Measurements from ENCODE around the gene NCKAP5. TPM values are rescaled to one million over a fixed set of nuclear protein-coding genes. Genes with fewer than 3 reads are reported as not detected.

The NCKAP5 gene
- total and polyA plus RNA-seq, 7 experiments from 2014 or later = 0.12 TPM; not detected in 6

GRCh38 chr2:132766573-132766972 is 801.7 kb downstream of the NCKAP5 start:
- no peaks in the 10 kb centered on the region for H3K4me1 Mint-ChIP-seq
- peaks cover 0 to 3% (median 0%) of the 10 kb centered on the region in 5 donors for H3K27me3 Mint-ChIP-seq
- peaks cover 1 to 19% (median 5%) of the 10 kb centered on the region in 11 donors for H3K9me3 Mint-ChIP-seq
- ChIA-PET CTCF (no interaction called here), POLR2A (no interaction called here)
- H3K4me3 ChIP-seq (ENCODE audit: low read length) = no peak overlapping the region
- no peaks in the 10 kb centered on the region for H3K4me1 ChIP-seq (ENCODE audit: control insufficient read depth in 2 of 2, insufficient read depth in 2 of 2, low read length in 2 of 2)
- no peak overlapping the region for H3K27ac Mint-ChIP-seq
- DNase-seq = no peak
- H3K27ac ChIP-seq (ENCODE audit: low read depth, low read length) = no peak overlapping the region
- intact Hi-C loops (cut with micrococcal nuclease) = no loop called here
- no peak for ATAC-seq
- no peaks in the 10 kb centered on the region for H3K27me3 ChIP-seq (ENCODE audit: control insufficient read depth in 2 of 2, insufficient read depth in 2 of 2, low read length in 2 of 2)
- H3K9me3 ChIP-seq (ENCODE audit: control insufficient read depth in 2 of 3, low read length in 3 of 3) = no peaks in the 10 kb centered on the region
- H3K36me3 ChIP-seq (ENCODE audit: control insufficient read depth in 2 of 3, insufficient read depth in 3 of 3, low read length in 3 of 3) = no peaks in the 10 kb centered on the region
- H3K36me3 Mint-ChIP-seq = no peaks in the 10 kb centered on the region
- no peak overlapping the region for H3K4me3 Mint-ChIP-seq

DNA sequence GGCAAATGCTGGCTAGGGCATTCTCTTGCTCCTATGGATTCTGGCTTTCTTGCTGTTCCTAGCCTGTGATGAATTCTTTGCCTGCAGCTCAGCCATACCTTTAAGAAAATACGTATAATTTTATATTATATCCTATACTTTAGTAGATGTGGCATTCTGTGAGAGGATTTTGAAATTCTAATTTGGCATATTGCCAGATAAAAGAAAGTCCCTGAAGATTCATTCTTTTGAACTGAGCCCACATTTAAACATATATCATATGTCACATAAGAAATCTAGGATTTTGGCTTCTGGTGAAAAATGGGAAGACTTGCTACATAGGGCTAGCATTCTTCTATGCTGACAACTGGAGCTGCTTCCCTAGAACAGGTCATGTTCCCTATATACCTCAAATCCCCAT is 806.8 kb downstream of the NCKAP5 start:
- DNase-seq = no peak
- Mint-ChIP-seq H3K4me3 (no peak overlapping the region), H3K4me1 (no peaks in the 10 kb centered on the region), H3K9me3 (peaks cover 0 to 14% (median 5%) of the 10 kb centered on the region in 11 donors), H3K27me3 (peaks cover 0 to 3% (median 0%) of the 10 kb centered on the region in 5 donors), H3K36me3 (no peaks in the 10 kb centered on the region), H3K27ac (no peak overlapping the region)
- no peaks in the 10 kb centered on the region for H3K36me3 ChIP-seq (ENCODE audit: control insufficient read depth in 2 of 3, insufficient read depth in 3 of 3, low read length in 3 of 3)
- ChIA-PET CTCF (no interaction called here), POLR2A (no interaction called here)
- H3K4me1 ChIP-seq (ENCODE audit: control insufficient read depth in 2 of 2, insufficient read depth in 2 of 2, low read length in 2 of 2) = no peaks in the 10 kb centered on the region
- H3K9me3 ChIP-seq (ENCODE audit: control insufficient read depth in 2 of 3, low read length in 3 of 3) = no peaks in the 10 kb centered on the region
- no peak overlapping the region for H3K27ac ChIP-seq (ENCODE audit: low read depth, low read length)
- H3K27me3 ChIP-seq (ENCODE audit: control insufficient read depth in 2 of 2, insufficient read depth in 2 of 2, low read length in 2 of 2) = no peaks in the 10 kb centered on the region
- no peak overlapping the region for H3K4me3 ChIP-seq (ENCODE audit: low read length)
- intact Hi-C loops (cut with micrococcal nuclease) = no loop called here
- ATAC-seq = no peak

DNA sequence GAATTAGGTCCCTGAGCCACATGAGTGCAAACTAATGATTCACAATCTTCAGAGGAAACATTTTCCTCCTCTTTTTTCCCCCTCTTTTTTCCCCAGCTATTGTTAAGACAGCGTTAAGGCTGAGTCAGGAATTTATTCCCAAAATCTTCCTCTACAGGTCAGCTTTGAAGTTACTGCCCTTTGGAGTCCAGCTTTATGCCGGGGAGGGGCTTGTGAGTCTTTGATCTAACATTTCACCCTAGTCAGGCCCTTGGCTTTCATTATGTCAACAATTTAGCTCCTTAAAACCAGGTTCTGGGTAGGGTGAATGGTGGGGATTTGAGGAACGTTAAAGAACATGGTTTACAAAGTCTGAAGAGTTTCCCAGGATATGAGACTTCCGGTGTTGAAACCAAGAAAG is 807.3 kb downstream of the NCKAP5 start:
- Histone ChIP-seq H3K4me3 (ENCODE audit: low read length) (no peak overlapping the region), H3K36me3 (ENCODE audit: control insufficient read depth in 2 of 3, insufficient read depth in 3 of 3, low read length in 3 of 3) (no peaks in the 10 kb centered on the region), H3K27me3 (ENCODE audit: control insufficient read depth in 2 of 2, insufficient read depth in 2 of 2, low read length in 2 of 2) (no peaks in the 10 kb centered on the region), H3K9me3 (ENCODE audit: control insufficient read depth in 2 of 3, low read length in 3 of 3) (no peaks in the 10 kb centered on the region), H3K4me1 (ENCODE audit: control insufficient read depth in 2 of 2, insufficient read depth in 2 of 2, low read length in 2 of 2) (no peaks in the 10 kb centered on the region), H3K27ac (ENCODE audit: low read depth, low read length) (no peak overlapping the region)
- ChIA-PET CTCF (no interaction called here), POLR2A (no interaction called here)
- Mint-ChIP-seq H3K9me3 (peaks cover 0 to 14% (median 5%) of the 10 kb centered on the region in 11 donors), H3K27ac (no peak overlapping the region), H3K4me1 (no peaks in the 10 kb centered on the region), H3K36me3 (no peaks in the 10 kb centered on the region), H3K4me3 (no peak overlapping the region), H3K27me3 (peaks cover 0 to 3% (median 0%) of the 10 kb centered on the region in 5 donors)
- no peak for DNase-seq
- intact Hi-C loops (cut with micrococcal nuclease) = no loop called here
- no peak for ATAC-seq

DNA sequence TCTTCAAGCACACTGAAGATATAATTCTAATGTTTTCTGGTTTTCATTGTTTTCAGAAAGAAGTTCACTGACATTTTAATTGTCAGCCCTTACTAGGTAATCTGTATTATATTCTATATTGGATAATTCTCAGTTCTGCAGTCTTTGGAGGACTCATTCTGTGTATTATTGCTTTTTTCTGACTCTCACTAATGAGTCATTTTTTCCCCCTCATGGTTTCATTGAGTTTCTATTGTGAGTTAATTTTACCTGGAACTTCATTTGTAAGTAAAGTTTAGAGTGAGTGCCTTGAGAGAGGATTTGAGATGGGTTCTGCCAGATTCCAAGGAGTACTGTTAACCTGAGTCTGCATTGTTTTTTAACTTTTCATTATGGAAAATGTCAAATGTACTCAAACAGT is 807.9 kb downstream of the NCKAP5 start:
- no peaks in the 10 kb centered on the region for H3K27me3 ChIP-seq (ENCODE audit: control insufficient read depth in 2 of 2, insufficient read depth in 2 of 2, low read length in 2 of 2)
- H3K36me3 ChIP-seq (ENCODE audit: control insufficient read depth in 2 of 3, insufficient read depth in 3 of 3, low read length in 3 of 3) = no peaks in the 10 kb centered on the region
- H3K9me3 ChIP-seq (ENCODE audit: control insufficient read depth in 2 of 3, low read length in 3 of 3) = no peaks in the 10 kb centered on the region
- CTCF ChIA-PET = no interaction called here
- no peak overlapping the region for H3K27ac Mint-ChIP-seq
- intact Hi-C loops (cut with micrococcal nuclease) = no loop called here
- no peaks in the 10 kb centered on the region for H3K36me3 Mint-ChIP-seq
- H3K4me3 Mint-ChIP-seq = no peak overlapping the region
- ATAC-seq (no peak), DNase-seq (no peak)
- H3K27me3 Mint-ChIP-seq = peaks cover 0 to 3% (median 0%) of the 10 kb centered on the region in 5 donors
- H3K27ac ChIP-seq (ENCODE audit: low read depth, low read length) = no peak overlapping the region
- POLR2A ChIA-PET = no interaction called here
- H3K4me1 Mint-ChIP-seq = no peaks in the 10 kb centered on the region
- H3K9me3 Mint-ChIP-seq = peaks cover 0 to 14% (median 5%) of the 10 kb centered on the region in 11 donors
- no peaks in the 10 kb centered on the region for H3K4me1 ChIP-seq (ENCODE audit: control insufficient read depth in 2 of 2, insufficient read depth in 2 of 2, low read length in 2 of 2)
- H3K4me3 ChIP-seq (ENCODE audit: low read length) = no peak overlapping the region

DNA sequence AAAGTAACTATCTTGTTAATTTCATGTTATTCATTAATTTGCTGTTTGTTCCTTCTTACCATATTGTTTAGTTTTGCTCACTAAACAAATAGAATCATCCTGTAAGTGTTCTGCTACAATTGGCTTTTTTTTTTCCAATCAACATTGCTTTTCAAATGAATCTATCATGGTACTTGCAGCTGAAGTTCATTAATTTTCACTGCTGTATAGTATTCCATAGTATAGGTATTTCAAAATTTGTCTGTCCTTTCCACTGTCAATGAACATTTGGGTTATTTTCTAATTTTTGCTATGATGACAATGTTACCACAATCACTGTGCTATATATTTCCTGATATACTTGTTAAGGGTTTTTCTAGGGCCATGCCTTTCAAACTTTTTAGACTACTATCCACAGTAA is 809.3 kb downstream of the NCKAP5 start:
- intact Hi-C loops (cut with micrococcal nuclease) = no loop called here
- POLR2A ChIA-PET = no interaction called here
- CTCF ChIA-PET = no interaction called here
- ATAC-seq = no peak
- no peak for DNase-seq
- Mint-ChIP-seq H3K27me3 (peaks cover 0 to 3% (median 0%) of the 10 kb centered on the region in 5 donors), H3K27ac (no peak overlapping the region), H3K4me1 (no peaks in the 10 kb centered on the region), H3K9me3 (peaks cover 0 to 14% (median 5%) of the 10 kb centered on the region in 11 donors), H3K4me3 (no peak overlapping the region), H3K36me3 (no peaks in the 10 kb centered on the region)
- no peaks in the 10 kb centered on the region for H3K4me1 ChIP-seq (ENCODE audit: control insufficient read depth in 2 of 2, insufficient read depth in 2 of 2, low read length in 2 of 2)
- no peak overlapping the region for H3K4me3 ChIP-seq (ENCODE audit: low read length)
- H3K36me3 ChIP-seq (ENCODE audit: control insufficient read depth in 2 of 3, insufficient read depth in 3 of 3, low read length in 3 of 3) = no peaks in the 10 kb centered on the region
- H3K27me3 ChIP-seq (ENCODE audit: control insufficient read depth in 2 of 2, insufficient read depth in 2 of 2, low read length in 2 of 2) = no peaks in the 10 kb centered on the region
- no peaks in the 10 kb centered on the region for H3K9me3 ChIP-seq (ENCODE audit: control insufficient read depth in 2 of 3, low read length in 3 of 3)
- no peak overlapping the region for H3K27ac ChIP-seq (ENCODE audit: low read depth, low read length)

- no peaks in the 10 kb centered on the region for H3K36me3 Mint-ChIP-seq
- H3K4me1 Mint-ChIP-seq = no peaks in the 10 kb centered on the region
Measured at GRCh38 chr2:132757676-132758075, 810.6 kb downstream of the NCKAP5 start.

GRCh38 chr2:132757002-132757589 is 811.2 kb downstream of the NCKAP5 start:
- ATAC-seq = no peak

More at GRCh38 chr2:132757676-132758075, 810.6 kb downstream of the NCKAP5 start:
- Histone ChIP-seq H3K9me3 (ENCODE audit: control insufficient read depth in 2 of 3, low read length in 3 of 3) (no peaks in the 10 kb centered on the region), H3K4me3 (ENCODE audit: low read length) (no peak overlapping the region), H3K4me1 (ENCODE audit: control insufficient read depth in 2 of 2, insufficient read depth in 2 of 2, low read length in 2 of 2) (no peaks in the 10 kb centered on the region), H3K36me3 (ENCODE audit: control insufficient read depth in 2 of 3, insufficient read depth in 3 of 3, low read length in 3 of 3) (no peaks in the 10 kb centered on the region), H3K27ac (ENCODE audit: low read depth, low read length) (no peak overlapping the region), H3K27me3 (ENCODE audit: control insufficient read depth in 2 of 2, insufficient read depth in 2 of 2, low read length in 2 of 2) (no peaks in the 10 kb centered on the region)
- intact Hi-C loops (cut with micrococcal nuclease) = no loop called here
- no peak for DNase-seq
- no peak for ATAC-seq
- peaks cover 0 to 3% (median 0%) of the 10 kb centered on the region in 5 donors for H3K27me3 Mint-ChIP-seq
- H3K4me3 Mint-ChIP-seq = no peak overlapping the region
- no peak overlapping the region for H3K27ac Mint-ChIP-seq
- H3K9me3 Mint-ChIP-seq = peaks cover 0 to 14% (median 5%) of the 10 kb centered on the region in 11 donors
- CTCF ChIA-PET = no interaction called here
- POLR2A ChIA-PET = no interaction called here

More at GRCh38 chr2:132757002-132757589, 811.2 kb downstream of the NCKAP5 start:
- Mint-ChIP-seq H3K9me3 (peaks cover 0 to 12% (median 5%) of the 10 kb centered on the region in 11 donors), H3K27ac (no peak overlapping the region), H3K4me3 (no peak overlapping the region), H3K27me3 (no peaks in the 10 kb centered on the region), H3K36me3 (no peaks in the 10 kb centered on the region), H3K4me1 (no peaks in the 10 kb centered on the region)
- no peak for DNase-seq
- intact Hi-C loops (cut with micrococcal nuclease) = no loop called here
- ChIA-PET POLR2A (no interaction called here), CTCF (no interaction called here)
- Histone ChIP-seq H3K27ac (ENCODE audit: low read depth, low read length) (no peak overlapping the region), H3K4me1 (ENCODE audit: control insufficient read depth in 2 of 2, insufficient read depth in 2 of 2, low read length in 2 of 2) (no peaks in the 10 kb centered on the region), H3K9me3 (ENCODE audit: control insufficient read depth in 2 of 3, low read length in 3 of 3) (no peaks in the 10 kb centered on the region), H3K27me3 (ENCODE audit: control insufficient read depth in 2 of 2, insufficient read depth in 2 of 2, low read length in 2 of 2) (no peaks in the 10 kb centered on the region), H3K4me3 (ENCODE audit: low read length) (no peak overlapping the region), H3K36me3 (ENCODE audit: control insufficient read depth in 2 of 3, insufficient read depth in 3 of 3, low read length in 3 of 3) (no peaks in the 10 kb centered on the region)

Data from naive thymus-derived CD4-positive, alpha-beta T cell (primary cell).